Endothelial cell of umbilical vein (primary cell): ENCODE data around the gene SCAMP4. TPM values are rescaled to one million over a fixed set of nuclear protein-coding genes. Genes with fewer than 3 reads are reported as not detected.

Source experiments
- BruUV-seq: library from RNA; stranded (reverse); fragments of 400-500 nt; replicated peaks from 2 replicates; lab custom pipeline; 2021; lab: Mats Ljungman, UMichigan
- CTCF ChIA-PET: fragments of 300-600, 350-600 bp; sonication (Branson Sonifier 250); formaldehyde crosslinking; loops from one replicate; lab custom pipeline; 2021; ENCODE audit warnings: antibody characterized with exemption, inconsistent platforms; lab: Charles Lee
- POLR2A ChIA-PET: fragments of 300-600, 350-600 bp; sonication (Branson Sonifier 250); formaldehyde crosslinking; loops from one replicate; lab custom pipeline; 2021; ENCODE audit warnings: antibody characterized with exemption, inconsistent platforms; lab: Charles Lee
- DNase-seq: peaks from one replicate; pipeline ENCODE4 v3.0.0-alpha.2; 2011; ENCODE audit warnings: low read depth, low spot score
- FAIRE-seq: peaks from 2 replicates; lab custom pipeline; 2011; peaks lifted over from hg19 to GRCh38; lab: Jason Lieb, UNC
- H2AFZ ChIP-seq: 2 replicates; pipeline ENCODE4 v1.6.0; 2012; ENCODE audit warnings: low read depth, low read length, control low read depth, inconsistent platforms
- H3K27ac ChIP-seq: 2 replicates; pipeline ENCODE4 v1.5.1; 2011; ENCODE audit warnings: low read depth, mild to moderate bottlenecking, control low read depth, low read length, moderate library complexity; ENCODE audit not compliant: insufficient read depth
- H3K27me3 ChIP-seq, 2 experiments: 2 replicates each; pipeline versions ENCODE4 v1.6.0 to v1.6.1; 2011; ENCODE audit warnings: low read length in 2 of 2, mixed read lengths in 1 of 2; ENCODE audit not compliant: control insufficient read depth in 2 of 2, insufficient read depth in 2 of 2
- H3K36me3 ChIP-seq, 2 experiments: 2 replicates in 1 of 2; 3 replicates in 1 of 2; pipeline ENCODE4 v1.5.1; 2011; ENCODE audit warnings: low read length in 2 of 2, mild to moderate bottlenecking in 1 of 2, moderate library complexity in 1 of 2; ENCODE audit not compliant: control insufficient read depth in 2 of 2, insufficient read depth in 2 of 2; ENCODE audit errors: extremely low read depth in 1 of 2
- H3K4me1 ChIP-seq: 3 replicates; pipeline ENCODE4 v1.5.1; 2011; ENCODE audit warnings: mild to moderate bottlenecking, low read length; ENCODE audit not compliant: control insufficient read depth, insufficient read depth; ENCODE audit errors: extremely low read depth
- H3K4me2 ChIP-seq: 2 replicates; pipeline ENCODE4 v1.6.1; 2011; ENCODE audit warnings: low read length, control low read depth, mixed read lengths; ENCODE audit not compliant: insufficient read depth
- H3K4me3 ChIP-seq, 3 experiments: fragments of 200-600 bp in 1 of 3; sonication (generic), shearing (Covaris generic) in 1 of 3; replicated peaks in 1 of 3; 2 replicates each; pipeline ENCODE4 v1.5.1; 2011 to 2016; ENCODE audit warnings: control low read depth in 3 of 3, low read length in 3 of 3, mild to moderate bottlenecking in 2 of 3, inconsistent platforms in 1 of 3, low read depth in 1 of 3, moderate library complexity in 1 of 3; ENCODE audit not compliant: insufficient read depth in 1 of 3
- H3K79me2 ChIP-seq: 2 replicates; pipeline ENCODE4 v1.6.0; 2012; ENCODE audit warnings: low read length, inconsistent platforms; ENCODE audit not compliant: control insufficient read depth, insufficient read depth
- H3K9ac ChIP-seq: replicated peaks from 2 replicates; pipeline ENCODE3; 2011; ENCODE audit warnings: low read length, control low read depth; ENCODE audit not compliant: insufficient read depth; ENCODE audit errors: extremely low read depth
- H3K9me1 ChIP-seq: replicated peaks from 3 replicates; pipeline ENCODE4 v1.6.0; 2011; ENCODE audit warnings: mild to moderate bottlenecking, low read length; ENCODE audit not compliant: control insufficient read depth, insufficient read depth; ENCODE audit errors: extremely low read depth
- H3K9me3 ChIP-seq: replicated peaks from 2 replicates; pipeline ENCODE4 v1.5.1; 2012; ENCODE audit warnings: low read length, inconsistent platforms; ENCODE audit not compliant: control insufficient read depth, insufficient read depth
- H4K20me1 ChIP-seq: replicated peaks from 2 replicates; pipeline ENCODE3; 2011; ENCODE audit warnings: mild to moderate bottlenecking, low read length; ENCODE audit not compliant: control insufficient read depth, insufficient read depth; ENCODE audit errors: extremely low read depth
- EZH2 ChIP-seq: IDR thresholded peaks from 2 replicates; pipeline ENCODE4 v1.6.1; 2012; ENCODE audit warnings: borderline replicate concordance, low read depth, mild to moderate bottlenecking, moderate library complexity, low read length, inconsistent platforms; ENCODE audit not compliant: severe bottlenecking
- FOS ChIP-seq: IDR thresholded peaks from 2 replicates; pipeline ENCODE4 v1.6.1; 2011; ENCODE audit warnings: mild to moderate bottlenecking, low read length, moderate library complexity, borderline replicate concordance; ENCODE audit not compliant: insufficient read depth
- GATA2 ChIP-seq: IDR thresholded peaks from 2 replicates; pipeline ENCODE4 v1.7.0; 2011; ENCODE audit warnings: low read depth, mild to moderate bottlenecking, moderate library complexity, mixed read lengths, low read length; ENCODE audit not compliant: insufficient read length, insufficient read depth
- JUN ChIP-seq: IDR thresholded peaks from 2 replicates; pipeline ENCODE4 v1.6.1; 2011; ENCODE audit warnings: borderline replicate concordance, low read depth; ENCODE audit not compliant: insufficient read length, insufficient read depth
- MYC ChIP-seq: IDR thresholded peaks from one replicate; pipeline ENCODE4 v1.6.1; 2011; ENCODE audit warnings: mild to moderate bottlenecking, low read depth, low read length
- POLR2A ChIP-seq: IDR thresholded peaks from 2 replicates; pipeline ENCODE4 v1.6.1; 2012; ENCODE audit warnings: low read depth, mild to moderate bottlenecking, control low read depth, low read length
- POLR2AphosphoS5 ChIP-seq: IDR thresholded peaks from 2 replicates; pipeline ENCODE4 v1.6.1; 2012; ENCODE audit warnings: low read depth, mild to moderate bottlenecking, control low read depth, low read length, moderate library complexity; ENCODE audit not compliant: insufficient read depth
- dilution Hi-C: fragments of 300-500 bp; cut with MboI; formaldehyde crosslinking; loops from one replicate; pipeline ENCODE4 v1.15.0; 2019; ENCODE audit warnings: low sequenced_read_pairs; ENCODE audit not compliant: extremely low pct_ligation_motif_present
- intact Hi-C: fragments of 100-400 bp; cut with micrococcal nuclease; formaldehyde crosslinking; loops from one replicate; pipeline ENCODE4 v1.10.0; 2022
- polyA plus RNA-seq, 4 experiments: library from polyadenylated mRNA; depleted of rRNA in 3 of 4; stranded (reverse) in 3 of 4; unstranded in 1 of 4; fragments of >200 nt; gene quantifications; 2 replicates each; pipeline versions ENCODE4 v1.2.1 to v1.2.3, GENCODE V29; 2011 to 2012; ENCODE audit warnings: missing spikeins in 1 of 4
- total RNA-seq: library from RNA; stranded (reverse); gene quantifications from 2 replicates; pipeline ENCODE4 v1.2.3, GENCODE V29; 2021
- TF ChIP-seq, protein P1 (sequence below), 2 donors: IDR thresholded peaks; 1 replicate in 1 of 2; 2 replicates in 1 of 2; pipeline ENCODE4 v1.5.1; 2011; ENCODE audit warnings: low read length in 2 of 2, mild to moderate bottlenecking in 2 of 2, moderate library complexity in 2 of 2, control low read depth in 1 of 2, inconsistent platforms in 1 of 2, low read depth in 1 of 2; ENCODE audit not compliant: insufficient read depth in 1 of 2; ENCODE audit errors: extremely low read depth in 1 of 2
- TF ChIP-seq, protein P2 (sequence below): IDR thresholded peaks from 2 replicates; pipeline ENCODE4 v1.6.1; 2011; ENCODE audit not compliant: insufficient read depth, insufficient read length

Gene SCAMP4
- total and polyA plus RNA-seq, 2 donors (not counting 3 experiments of a cell fraction or from before 2014, with no cell fraction given), result 24.4 to 68.2 TPM

DNA sequence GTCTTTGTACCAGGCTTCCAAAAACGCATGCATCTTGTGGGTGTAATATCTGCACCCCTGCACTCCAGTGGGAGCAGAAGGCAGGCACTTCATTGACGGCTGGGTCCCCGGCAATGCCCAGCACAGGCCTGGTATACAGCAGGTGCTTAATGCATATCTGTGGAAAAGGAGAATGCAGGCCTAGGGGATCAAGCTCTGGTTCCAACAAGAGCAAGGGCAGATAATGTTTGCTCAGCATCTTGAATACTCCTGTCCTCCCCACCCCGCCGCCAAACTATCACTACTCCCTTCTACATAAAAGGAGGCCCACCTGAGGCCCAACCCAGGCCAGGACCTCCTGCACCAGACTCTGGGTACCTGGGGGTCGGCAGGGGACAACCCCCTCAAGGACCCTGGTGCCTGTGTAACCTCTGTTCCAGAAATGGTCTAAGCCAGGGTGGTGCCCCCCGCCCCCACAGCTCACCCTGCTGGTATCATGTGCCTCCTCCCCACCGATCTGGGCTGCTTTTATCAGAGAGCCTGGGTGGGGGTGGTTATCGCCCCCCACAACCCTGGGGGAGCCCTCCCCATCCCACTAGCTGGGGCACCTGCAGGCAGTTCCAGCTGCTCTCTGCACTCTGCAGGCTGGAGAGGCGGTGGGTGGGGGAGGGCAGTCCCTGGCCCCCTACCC is 46.7 kb upstream of the SCAMP4 start:
- Histone ChIP-seq H3K4me3 (no peak overlapping the region), H3K4me1 (peaks cover 51% of the 10 kb centered on the region), H3K9me3 (no peaks in the 10 kb centered on the region), H3K27ac (no peak overlapping the region), H3K9ac (no peak overlapping the region), H2AFZ (no peak overlapping the region), H3K79me2 (peaks cover 86% of the 10 kb centered on the region), H3K4me2 (no peak overlapping the region), H3K9me1 (no peaks in the 10 kb centered on the region), H3K27me3 (no peaks in the 10 kb centered on the region), H3K36me3 (no peaks in the 10 kb centered on the region), H4K20me1 (no peaks in the 10 kb centered on the region)
- no TSS peak for BruUV-seq
- FAIRE-seq (no peak), DNase-seq (no peak)
- dilution Hi-C loops, result no loop called here
- intact Hi-C loops, result no loop called here
- ChIA-PET POLR2A (no interaction called here), CTCF (interaction anchor here (1.3 to 1.6 kb wide), 2 partner anchors 9 to 32 kb away, joined by 3 to 6 read pairs; no protein-coding TSS in a partner anchor)
- TF ChIP-seq POLR2AphosphoS5 (no peak), JUN (no peak), FOS (no peak)

DNA sequence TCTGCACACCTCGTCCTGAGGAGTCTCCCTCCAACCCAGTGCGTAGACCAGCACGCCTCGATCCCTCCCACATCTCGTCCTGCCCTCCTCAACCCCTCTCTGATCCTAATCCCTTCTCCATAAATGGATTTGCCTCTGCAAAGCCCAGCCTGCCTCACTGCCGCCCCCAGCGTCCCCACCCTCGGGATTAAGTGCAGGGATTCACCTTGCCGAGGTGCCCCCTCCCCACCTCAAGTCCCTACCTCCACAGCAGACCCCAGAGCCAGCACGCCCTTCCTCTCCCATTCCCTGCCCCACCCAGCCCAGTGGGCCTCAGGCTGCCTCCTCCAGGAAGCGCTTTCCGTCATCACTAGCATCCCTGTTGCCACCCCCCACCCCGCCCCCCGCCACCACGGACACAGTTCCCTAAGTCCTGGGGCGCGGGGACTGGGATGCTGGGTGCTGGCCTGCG is 45.8 kb upstream of the SCAMP4 start:
- FAIRE-seq (no peak), DNase-seq (no peak)
- Histone ChIP-seq H3K4me3 (no peak overlapping the region), H3K36me3 (no peaks in the 10 kb centered on the region), H4K20me1 (no peaks in the 10 kb centered on the region), H3K4me2 (no peak overlapping the region), H2AFZ (no peak overlapping the region), H3K9me3 (no peaks in the 10 kb centered on the region), H3K4me1 (peaks cover 51% of the 10 kb centered on the region), H3K9ac (no peak overlapping the region), H3K79me2 (peaks cover 82% of the 10 kb centered on the region), H3K9me1 (no peaks in the 10 kb centered on the region), H3K27me3 (no peaks in the 10 kb centered on the region), H3K27ac (no peak overlapping the region)
- POLR2A ChIA-PET, result no interaction called here
- dilution Hi-C loops (no loop called here), intact Hi-C loops (no loop called here)
- CTCF ChIA-PET, result no interaction called here
- TF ChIP-seq POLR2A (no peak), POLR2AphosphoS5 (no peak), EZH2 (no peak), JUN (no peak), MYC (no peak), FOS (no peak), GATA2 (no peak)
- TF ChIP-seq, protein P1, sequence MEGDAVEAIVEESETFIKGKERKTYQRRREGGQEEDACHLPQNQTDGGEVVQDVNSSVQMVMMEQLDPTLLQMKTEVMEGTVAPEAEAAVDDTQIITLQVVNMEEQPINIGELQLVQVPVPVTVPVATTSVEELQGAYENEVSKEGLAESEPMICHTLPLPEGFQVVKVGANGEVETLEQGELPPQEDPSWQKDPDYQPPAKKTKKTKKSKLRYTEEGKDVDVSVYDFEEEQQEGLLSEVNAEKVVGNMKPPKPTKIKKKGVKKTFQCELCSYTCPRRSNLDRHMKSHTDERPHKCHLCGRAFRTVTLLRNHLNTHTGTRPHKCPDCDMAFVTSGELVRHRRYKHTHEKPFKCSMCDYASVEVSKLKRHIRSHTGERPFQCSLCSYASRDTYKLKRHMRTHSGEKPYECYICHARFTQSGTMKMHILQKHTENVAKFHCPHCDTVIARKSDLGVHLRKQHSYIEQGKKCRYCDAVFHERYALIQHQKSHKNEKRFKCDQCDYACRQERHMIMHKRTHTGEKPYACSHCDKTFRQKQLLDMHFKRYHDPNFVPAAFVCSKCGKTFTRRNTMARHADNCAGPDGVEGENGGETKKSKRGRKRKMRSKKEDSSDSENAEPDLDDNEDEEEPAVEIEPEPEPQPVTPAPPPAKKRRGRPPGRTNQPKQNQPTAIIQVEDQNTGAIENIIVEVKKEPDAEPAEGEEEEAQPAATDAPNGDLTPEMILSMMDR (IDR thresholded peaks at IDR 0.05; ENCODE audit: extremely low read depth in 1 of 2, insufficient read depth in 1 of 2, low read depth in 1 of 2, low read length in 2 of 2), result no peak
- TF ChIP-seq, protein P2, sequence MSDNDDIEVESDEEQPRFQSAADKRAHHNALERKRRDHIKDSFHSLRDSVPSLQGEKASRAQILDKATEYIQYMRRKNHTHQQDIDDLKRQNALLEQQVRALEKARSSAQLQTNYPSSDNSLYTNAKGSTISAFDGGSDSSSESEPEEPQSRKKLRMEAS, result no peak
- BruUV-seq, result no TSS peak
